Measurements from ENCODE around the gene PRKCE.

DNA sequence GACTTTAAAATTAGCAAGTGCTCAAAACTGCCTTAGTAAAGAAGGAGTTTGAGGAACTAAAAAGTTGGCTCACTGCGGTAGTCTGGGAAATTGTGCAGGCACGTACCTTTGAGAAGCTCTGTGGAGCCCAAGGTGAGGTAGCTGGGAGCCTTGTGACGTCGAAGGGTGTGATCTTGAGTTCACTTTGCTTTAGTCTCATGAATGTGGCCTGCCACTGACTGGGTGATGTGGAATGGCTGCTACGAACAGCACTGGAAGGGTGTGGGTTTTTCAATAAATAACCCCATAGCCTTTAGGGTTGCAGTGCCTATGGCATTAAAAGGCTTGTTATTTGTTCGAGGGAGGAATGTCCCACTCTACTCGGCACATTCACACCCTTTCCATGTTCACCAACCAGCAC, 312.3 kb downstream of the PRKCE start:
- TF ChIP-seq, protein P1, sequence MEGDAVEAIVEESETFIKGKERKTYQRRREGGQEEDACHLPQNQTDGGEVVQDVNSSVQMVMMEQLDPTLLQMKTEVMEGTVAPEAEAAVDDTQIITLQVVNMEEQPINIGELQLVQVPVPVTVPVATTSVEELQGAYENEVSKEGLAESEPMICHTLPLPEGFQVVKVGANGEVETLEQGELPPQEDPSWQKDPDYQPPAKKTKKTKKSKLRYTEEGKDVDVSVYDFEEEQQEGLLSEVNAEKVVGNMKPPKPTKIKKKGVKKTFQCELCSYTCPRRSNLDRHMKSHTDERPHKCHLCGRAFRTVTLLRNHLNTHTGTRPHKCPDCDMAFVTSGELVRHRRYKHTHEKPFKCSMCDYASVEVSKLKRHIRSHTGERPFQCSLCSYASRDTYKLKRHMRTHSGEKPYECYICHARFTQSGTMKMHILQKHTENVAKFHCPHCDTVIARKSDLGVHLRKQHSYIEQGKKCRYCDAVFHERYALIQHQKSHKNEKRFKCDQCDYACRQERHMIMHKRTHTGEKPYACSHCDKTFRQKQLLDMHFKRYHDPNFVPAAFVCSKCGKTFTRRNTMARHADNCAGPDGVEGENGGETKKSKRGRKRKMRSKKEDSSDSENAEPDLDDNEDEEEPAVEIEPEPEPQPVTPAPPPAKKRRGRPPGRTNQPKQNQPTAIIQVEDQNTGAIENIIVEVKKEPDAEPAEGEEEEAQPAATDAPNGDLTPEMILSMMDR (IDR thresholded peaks at IDR 0.05) = no peak
- no peak for TF ChIP-seq POLR2A (IDR thresholded peaks at IDR 0.05)
